IPS-18c (cell line): ENCODE measurements around the gene SENP8.

Experiments used
- H3K4me3 ChIP-seq: 2 replicates; pipeline ENCODE4 v1.7.0; 2013; ENCODE audit warnings: low read depth, mild to moderate bottlenecking, low read length, moderate library complexity; ENCODE audit not compliant: insufficient read depth
- H3K9me3 ChIP-seq: one replicate; pipeline ENCODE4 v1.6.1; 2013; ENCODE audit warnings: mild to moderate bottlenecking, low read length, moderate library complexity; ENCODE audit not compliant: control insufficient read depth, insufficient read depth

The SENP8 gene

GRCh38 chr15:72105111-72105510 is 13.1 kb upstream of the SENP8 start:
- no peaks in the 10 kb centered on the region for H3K9me3 ChIP-seq
- H3K4me3 ChIP-seq, result no peak overlapping the region

GRCh38 chr15:72106068-72106467 is 12.1 kb upstream of the SENP8 start:
- H3K9me3 ChIP-seq, result no peaks in the 10 kb centered on the region

GRCh38 chr15:72110355-72110754 is 7.8 kb upstream of the SENP8 start:
- Histone ChIP-seq H3K9me3 (no peaks in the 10 kb centered on the region), H3K4me3 (no peak overlapping the region)

More at GRCh38 chr15:72106068-72106467, 12.1 kb upstream of the SENP8 start:
- H3K4me3 ChIP-seq, result no peak overlapping the region

DNA sequence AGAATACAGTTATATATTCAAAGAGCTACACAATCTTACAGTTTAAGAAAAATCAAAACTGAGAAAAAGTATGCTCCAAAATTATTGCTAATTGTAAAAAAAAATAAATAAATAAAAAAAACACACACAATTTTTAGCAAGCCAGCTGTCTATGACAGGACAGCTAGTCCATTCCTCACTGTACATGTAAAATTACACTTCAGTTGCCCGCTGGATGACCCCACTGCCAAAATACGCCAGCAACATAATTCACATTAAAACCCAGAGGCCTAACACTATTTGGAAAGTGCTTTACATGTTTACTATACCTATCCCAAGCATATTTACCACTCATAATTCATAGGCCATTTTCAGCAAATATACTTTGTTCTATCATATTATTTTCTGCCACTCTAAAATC is 6.1 kb upstream of the SENP8 start:
- H3K9me3 ChIP-seq, result no peaks in the 10 kb centered on the region
- H3K4me3 ChIP-seq, result no peak overlapping the region

- no peak overlapping the region for H3K4me3 ChIP-seq
- H3K9me3 ChIP-seq, result no peaks in the 10 kb centered on the region
These were observed 5.4 kb upstream of the SENP8 start for GRCh38 chr15:72112805-72113204.

DNA sequence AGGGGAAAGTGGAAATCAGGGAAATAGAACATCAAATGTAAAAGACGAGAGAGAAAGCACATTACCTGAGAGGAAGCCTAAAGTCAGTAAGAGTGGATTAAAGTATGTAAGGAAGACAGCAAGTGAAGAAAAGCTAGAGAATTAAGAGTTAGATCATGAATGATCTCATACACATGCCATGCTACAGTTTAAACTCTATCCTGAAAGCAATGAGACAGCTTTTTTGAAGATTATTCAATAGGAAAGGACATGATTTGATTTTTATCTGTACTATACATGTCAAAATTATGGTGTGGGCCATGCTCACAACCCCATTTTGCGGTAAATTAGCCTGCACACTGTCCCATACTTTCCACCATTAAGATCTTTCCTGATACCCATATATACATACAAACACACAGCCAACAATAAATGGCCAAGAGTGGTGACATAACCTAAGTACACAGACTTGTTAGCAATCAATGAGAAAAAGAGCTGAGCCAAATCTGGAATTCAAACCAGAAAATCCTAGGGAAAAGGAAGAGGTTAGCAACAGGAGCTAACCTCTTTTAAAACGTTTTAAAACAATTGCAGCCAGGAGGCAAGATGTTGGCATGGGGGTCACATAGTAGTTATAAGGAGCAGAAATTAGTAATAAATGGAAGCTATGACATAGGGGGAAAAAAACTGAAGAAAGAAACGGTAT is 4.7 kb upstream of the SENP8 start:
- Histone ChIP-seq H3K4me3 (no peak overlapping the region), H3K9me3 (no peaks in the 10 kb centered on the region)

GRCh38 chr15:72116731-72117485 is 1.3 kb upstream of the SENP8 start:
- peak overlapping the region; percentile 96 for H3K4me3 ChIP-seq
- H3K9me3 ChIP-seq, result no peaks in the 10 kb centered on the region

DNA sequence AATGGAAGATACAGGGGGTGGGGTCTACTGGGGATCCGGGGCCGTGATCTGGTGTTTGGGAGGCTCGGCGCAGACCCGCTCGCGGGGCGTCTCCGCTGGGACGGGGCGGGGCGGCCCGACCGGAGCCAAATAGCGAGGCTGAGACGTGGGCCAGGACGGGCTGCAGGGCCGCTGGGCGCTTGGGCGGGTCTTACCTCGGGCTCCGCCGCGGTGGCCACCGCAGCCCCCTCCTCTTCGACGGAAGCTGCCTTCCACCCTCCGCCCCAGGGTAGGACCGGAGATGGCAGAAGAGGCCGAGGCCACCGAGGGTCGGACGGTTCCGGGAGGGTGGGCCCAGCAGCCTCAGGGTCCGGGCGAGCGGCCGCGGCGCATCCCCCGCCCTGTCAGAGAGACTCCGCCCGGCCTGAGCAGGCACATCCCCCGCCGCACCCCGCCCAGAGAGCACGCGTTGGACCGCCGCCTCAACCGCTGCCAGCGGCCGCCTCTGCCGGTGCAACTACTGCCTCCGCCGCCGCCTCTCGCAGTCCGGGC is 652 bp upstream of the SENP8 start:
- peak overlapping the region; percentile 96 for H3K4me3 ChIP-seq
- H3K9me3 ChIP-seq, result no peaks in the 10 kb centered on the region

DNA sequence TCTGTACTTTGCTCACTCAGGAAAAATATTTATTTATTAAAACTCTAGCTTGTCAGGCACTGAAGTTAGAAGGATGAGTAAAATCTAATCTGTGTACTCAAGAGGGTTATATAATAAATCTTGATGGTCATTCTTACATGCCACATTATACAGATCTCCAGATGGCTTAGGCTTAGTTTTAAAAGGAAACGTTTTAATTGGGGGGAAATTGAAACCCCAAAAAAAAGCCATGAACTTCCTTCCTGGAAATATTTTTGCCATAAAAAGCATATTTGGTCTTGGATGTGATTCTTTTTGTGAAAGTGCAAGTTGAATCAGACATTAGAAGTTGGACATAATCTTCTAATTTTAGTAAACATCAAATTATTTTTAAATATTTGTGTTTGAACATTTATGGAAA is 6.0 kb downstream of the SENP8 start:
- H3K4me3 ChIP-seq, result no peak overlapping the region
- H3K9me3 ChIP-seq, result no peaks in the 10 kb centered on the region

GRCh38 chr15:72127724-72128322 is 9.6 kb downstream of the SENP8 start:
- Histone ChIP-seq H3K9me3 (no peaks in the 10 kb centered on the region), H3K4me3 (no peak overlapping the region)

DNA sequence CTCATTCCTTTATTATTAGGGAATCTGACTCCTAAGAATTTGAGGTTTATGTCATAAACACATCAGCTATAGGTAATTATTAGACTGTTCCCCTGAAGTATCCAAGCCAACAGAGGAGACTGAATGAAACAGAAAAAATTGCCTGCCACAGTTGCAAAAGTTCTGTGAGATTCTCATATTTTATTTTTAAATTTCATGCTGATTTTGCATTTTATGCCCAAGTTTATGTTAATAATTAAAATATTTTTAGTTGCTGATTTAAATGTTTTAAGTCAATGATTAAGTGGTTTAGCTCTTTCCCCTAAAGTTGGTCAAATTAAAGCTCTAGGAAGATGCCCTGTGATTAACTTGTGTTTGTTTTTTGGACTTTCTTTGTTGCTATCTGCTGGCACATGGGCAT is 10.2 kb downstream of the SENP8 start:
- Histone ChIP-seq H3K9me3 (no peaks in the 10 kb centered on the region), H3K4me3 (no peak overlapping the region)

DNA sequence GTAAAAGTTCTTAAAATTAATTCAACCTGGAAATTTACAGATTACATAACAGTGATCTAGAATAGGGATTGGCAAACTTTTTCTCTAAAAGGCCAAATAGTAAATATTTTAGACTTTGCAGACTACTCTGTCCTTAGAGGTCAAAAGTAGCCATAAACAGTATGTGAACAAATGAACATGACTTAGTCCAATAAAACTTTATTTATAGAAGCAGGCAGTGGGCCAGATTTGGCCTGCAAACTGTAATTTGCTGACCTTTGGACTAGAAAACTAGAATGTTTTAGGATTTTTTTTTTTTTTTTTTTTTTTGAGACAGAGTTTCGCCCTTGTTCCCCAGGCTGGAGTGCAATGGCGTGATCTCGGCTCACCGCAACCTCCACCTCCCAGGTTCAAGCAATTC is 12.1 kb downstream of the SENP8 start:
- Histone ChIP-seq H3K4me3 (no peak overlapping the region), H3K9me3 (no peaks in the 10 kb centered on the region)

- no peak overlapping the region for H3K4me3 ChIP-seq
- H3K9me3 ChIP-seq, result no peaks in the 10 kb centered on the region
These were observed 13.7 kb downstream of the SENP8 start for GRCh38 chr15:72131922-72132321.

DNA sequence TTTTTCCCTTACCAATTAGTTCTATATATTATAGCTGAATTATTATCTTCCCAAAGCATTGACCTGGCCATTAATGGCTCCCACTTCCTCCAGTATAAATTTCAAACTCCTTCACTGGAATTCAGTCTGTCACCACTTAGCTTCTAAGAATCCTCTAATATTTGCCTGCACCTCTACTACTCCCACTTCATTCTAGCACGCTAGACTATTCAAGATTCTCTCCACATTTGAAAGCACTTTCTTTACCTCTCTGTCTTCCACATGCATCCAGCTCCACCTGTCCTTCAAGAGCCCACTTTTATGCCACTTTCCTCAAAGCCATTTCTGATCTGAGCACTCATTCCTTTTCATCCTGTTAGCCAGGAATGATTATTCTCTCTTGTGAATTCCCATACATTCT is 15.0 kb downstream of the SENP8 start:
- no peaks in the 10 kb centered on the region for H3K9me3 ChIP-seq

GRCh38 chr15:72135719-72136118 is 17.5 kb downstream of the SENP8 start:
- Histone ChIP-seq H3K4me3 (no peak overlapping the region), H3K9me3 (no peaks in the 10 kb centered on the region)

More for the DNA sequence above, 15.0 kb downstream of the SENP8 start:
- no peak overlapping the region for H3K4me3 ChIP-seq

GRCh38 chr15:72136170-72137051 is 18.2 kb downstream of the SENP8 start:
- H3K9me3 ChIP-seq, result no peaks in the 10 kb centered on the region

GRCh38 chr15:72139667-72140066 is 21.5 kb downstream of the SENP8 start:
- Histone ChIP-seq H3K4me3 (no peak overlapping the region), H3K9me3 (no peaks in the 10 kb centered on the region)

More at GRCh38 chr15:72136170-72137051, 18.2 kb downstream of the SENP8 start:
- no peak overlapping the region for H3K4me3 ChIP-seq
